ENCODE data around the gene OR1Q1. TPM values are rescaled to one million over a fixed set of nuclear protein-coding genes. Genes with fewer than 3 reads are reported as not detected.
A peak's percentile ranks its signal among the peaks of the same experiment; 100 is the strongest.
"Not testable (repeated sequence)": the region's sequence is repeated elsewhere in the genome, so short reads cannot be mapped to it uniquely, and the experiment has no call there.

OR1Q1 gene, protein sequence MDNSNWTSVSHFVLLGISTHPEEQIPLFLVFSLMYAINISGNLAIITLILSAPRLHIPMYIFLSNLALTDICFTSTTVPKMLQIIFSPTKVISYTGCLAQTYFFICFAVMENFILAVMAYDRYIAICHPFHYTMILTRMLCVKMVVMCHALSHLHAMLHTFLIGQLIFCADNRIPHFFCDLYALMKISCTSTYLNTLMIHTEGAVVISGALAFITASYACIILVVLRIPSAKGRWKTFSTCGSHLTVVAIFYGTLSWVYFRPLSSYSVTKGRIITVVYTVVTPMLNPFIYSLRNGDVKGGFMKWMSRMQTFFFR
- not detected in 2 replicates for total RNA-seq (2014; rRNA removed; shearing (Covaris generic))

- no peak for DNase-seq (ENCODE audit: low read depth)
These were observed at the start of gene OR1Q1 for GRCh38 chr9:122614362-122614761. OR1Q1 (plus strand) TSS chr9:122614738; CDS start chr9:122614738, 0 bp downstream.

DNA sequence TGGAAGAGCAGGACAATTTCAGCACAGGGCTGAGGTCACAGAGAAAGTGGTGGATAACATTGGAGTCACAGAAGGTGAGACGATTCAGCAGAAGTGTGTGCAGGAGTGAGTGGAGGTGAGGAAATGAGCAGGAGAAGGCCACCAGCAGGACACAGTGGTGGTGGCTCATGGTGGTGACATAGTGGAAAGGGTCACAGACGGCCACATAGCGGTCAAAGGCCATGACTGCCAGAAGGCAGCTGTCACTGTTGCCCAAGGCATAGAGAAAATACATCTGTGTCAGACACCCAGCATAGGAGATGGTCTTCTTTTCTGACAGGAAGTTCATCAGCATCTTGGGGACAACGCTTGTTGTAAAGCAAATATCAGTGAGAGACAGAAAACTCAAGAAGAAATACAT is 46.6 kb upstream of the OR1Q1 start:
- no peak for DNase-seq (ENCODE audit: low read depth)

DNA sequence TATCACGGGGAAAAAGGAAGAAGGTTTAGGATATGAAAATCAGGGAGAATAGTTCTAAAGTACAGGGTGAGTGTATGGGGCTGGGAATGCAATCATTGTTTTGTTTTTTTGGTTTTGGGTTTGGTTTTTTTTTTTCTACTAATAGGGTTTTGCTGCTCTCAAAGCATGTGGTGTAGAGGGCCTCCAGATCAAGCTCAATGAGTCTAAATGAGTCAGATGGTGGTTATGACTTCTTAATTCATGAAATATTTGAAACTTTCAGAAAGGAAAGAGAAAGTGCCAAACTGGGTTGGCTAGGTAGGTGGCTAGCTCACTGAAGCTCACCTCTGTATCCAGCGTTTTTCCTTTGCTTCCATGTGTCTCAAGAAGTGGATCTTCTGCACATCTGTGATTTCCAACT is 42.1 kb upstream of the OR1Q1 start:
- peak; percentile 18 for DNase-seq (ENCODE audit: low read depth)

GRCh38 chr9:122579874-122580273 is 34.7 kb upstream of the OR1Q1 start:
- no peak for DNase-seq (ENCODE audit: low read depth)

- peak; percentile 72 for DNase-seq (ENCODE audit: low read depth)
These were observed 34.2 kb upstream of the OR1Q1 start for GRCh38 chr9:122580360-122580759.

- DNase-seq (ENCODE audit: low read depth), result not testable (repeated sequence)
These were observed 31.3 kb upstream of the OR1Q1 start, which contains the start of gene OR1L8 for GRCh38 chr9:122583284-122583683. OR1L8 (minus strand) TSS chr9:122583384; CDS start chr9:122568477, 14,907 bp downstream.

DNA sequence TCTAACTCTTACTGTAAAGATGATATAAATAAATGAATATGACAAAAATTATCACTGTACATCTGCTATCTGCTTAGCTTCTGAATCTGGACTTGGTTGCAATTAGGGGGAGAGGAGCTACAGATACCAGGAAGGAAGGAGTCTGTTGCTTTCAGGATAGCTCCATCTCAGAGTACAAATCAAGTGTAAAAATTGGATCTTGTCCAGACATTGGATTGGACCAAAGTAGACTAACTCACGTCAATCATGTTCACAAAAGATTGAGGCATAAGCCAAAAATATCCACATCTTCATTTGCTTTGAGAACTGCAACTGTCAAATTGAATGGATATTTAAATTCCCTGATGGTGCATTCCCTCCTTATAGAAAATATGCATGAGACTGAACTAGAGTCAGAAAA is 8.8 kb upstream of the OR1Q1 start:
- no peak for DNase-seq (ENCODE audit: low read depth)

DNA sequence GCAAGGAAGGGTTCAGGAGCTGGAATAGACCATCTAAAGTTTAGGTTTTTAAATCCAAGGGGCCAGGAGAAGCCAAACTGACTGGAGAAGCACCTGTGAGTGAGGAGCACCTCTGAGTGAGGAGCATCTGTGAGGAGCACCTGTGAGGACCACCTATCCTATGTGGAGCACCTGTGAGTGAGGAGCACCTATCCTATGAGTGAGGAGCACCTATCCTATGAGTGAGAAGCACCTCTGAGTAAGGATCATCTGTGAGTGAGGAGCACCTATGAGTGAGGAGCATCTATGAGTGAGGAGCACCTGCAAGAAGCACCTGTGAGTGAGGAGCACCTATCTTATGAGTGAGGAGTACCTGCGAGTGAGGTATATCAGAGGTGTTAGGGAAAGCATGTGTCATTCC is 8.0 kb upstream of the OR1Q1 start:
- no peak for DNase-seq (ENCODE audit: low read depth)

DNA sequence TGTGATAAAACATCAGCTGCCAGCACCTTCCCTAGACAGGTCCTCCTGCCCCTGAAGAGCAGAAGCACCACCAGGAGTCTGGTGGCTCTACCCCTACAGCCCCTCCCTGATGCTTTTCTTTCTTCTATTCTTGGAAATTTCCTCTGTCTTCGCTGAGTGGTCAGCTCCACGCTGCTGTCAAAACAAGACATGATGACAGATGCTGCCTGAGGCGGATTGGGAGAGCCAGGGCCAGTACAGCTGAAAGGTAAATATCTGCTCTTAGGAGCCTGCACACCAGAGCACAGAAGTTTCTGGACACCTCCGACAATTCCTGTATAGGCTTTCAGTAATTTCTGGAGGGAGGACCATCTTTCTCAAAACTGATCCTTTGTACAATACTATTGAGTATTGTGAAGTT is 4.7 kb upstream of the OR1Q1 start:
- peak; percentile 15 for DNase-seq (ENCODE audit: low read depth)

GRCh38 chr9:122619996-122620395 is 5.5 kb downstream of the OR1Q1 start:
- no peak for DNase-seq (ENCODE audit: low read depth)

GRCh38 chr9:122642226-122642625 is 27.7 kb downstream of the OR1Q1 start:
- DNase-seq (ENCODE audit: low read depth), result peak; percentile 10

DNA sequence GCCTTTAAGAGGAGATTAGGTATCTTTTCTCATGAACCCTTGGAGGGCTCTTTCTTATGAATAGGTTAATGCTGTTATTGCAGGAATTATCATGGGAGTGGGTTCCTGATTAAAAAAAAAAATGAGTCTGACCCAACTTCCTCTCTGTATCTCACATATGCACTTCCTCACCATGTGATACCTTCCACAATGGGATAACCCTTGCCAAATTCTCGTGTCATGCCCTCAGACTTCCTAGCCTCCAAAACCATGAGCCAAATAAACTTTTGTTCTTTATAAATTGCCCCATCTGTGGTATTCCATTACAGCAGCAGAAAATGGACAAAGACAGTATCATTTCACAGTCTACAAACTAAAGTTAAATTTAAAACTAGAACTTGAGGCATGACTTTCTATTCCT is 41.8 kb downstream of the OR1Q1 start:
- DNase-seq (ENCODE audit: low read depth), result no peak

GRCh38 chr9:122657527-122657926 is 43.0 kb downstream of the OR1Q1 start, which contains the start of gene OR1B1:
OR1B1 (minus strand) TSS chr9:122657627.
- DNase-seq (ENCODE audit: low read depth), result no peak

- DNase-seq (ENCODE audit: low read depth), result no peak
These were observed 46.9 kb downstream of the OR1Q1 start, which contains the start of gene OR1L1 for GRCh38 chr9:122661416-122661815. OR1L1 (plus strand) TSS chr9:122661716; CDS start chr9:122661716, 0 bp downstream.

Other genes starting within 250 kb of the OR1Q1 start
- gene PTGS1, start 243.7 kb upstream of the OR1Q1 start, total RNA-seq (2014; rRNA removed; shearing (Covaris generic)), result 4.8 and 6.7 TPM in 2 replicates
- gene OR1J1, start 136.8 kb upstream of the OR1Q1 start, total RNA-seq (2014; rRNA removed; shearing (Covaris generic)), result not detected in 2 replicates
- gene OR1J2, start 103.9 kb upstream of the OR1Q1 start, total RNA-seq (2014; rRNA removed; shearing (Covaris generic)), result not detected in 2 replicates
- gene OR1J4, start 95.6 kb upstream of the OR1Q1 start, total RNA-seq (2014; rRNA removed; shearing (Covaris generic)), result 0.10 TPM in 1 of 2 replicates, not detected in the other
- gene OR1N1, start 87.4 kb upstream of the OR1Q1 start, total RNA-seq (2014; rRNA removed; shearing (Covaris generic)), result not detected in 2 replicates
- not detected in 2 replicates for gene OR1N2, start 61.6 kb upstream of the OR1Q1 start, total RNA-seq (2014; rRNA removed; shearing (Covaris generic))
- gene OR1L8, start 31.4 kb upstream of the OR1Q1 start, total RNA-seq (2014; rRNA removed; shearing (Covaris generic)), result 0.25 TPM in 1 of 2 replicates, not detected in the other
- gene OR1B1, start 42.9 kb downstream of the OR1Q1 start, total RNA-seq (2014; rRNA removed; shearing (Covaris generic)), result not detected in 2 replicates
- not detected in 2 replicates for gene OR1L1, start 47.0 kb downstream of the OR1Q1 start, total RNA-seq (2014; rRNA removed; shearing (Covaris generic))
- gene OR1L3, start 60.4 kb downstream of the OR1Q1 start, total RNA-seq (2014; rRNA removed; shearing (Covaris generic)), result not detected in 2 replicates
- gene OR1L4, start 109.3 kb downstream of the OR1Q1 start, total RNA-seq (2014; rRNA removed; shearing (Covaris generic)), result not detected in 2 replicates
- gene OR1L6, start 127.6 kb downstream of the OR1Q1 start, total RNA-seq (2014; rRNA removed; shearing (Covaris generic)), result not detected in 2 replicates
- gene OR5C1, start 174.2 kb downstream of the OR1Q1 start, total RNA-seq (2014; rRNA removed; shearing (Covaris generic)), result not detected in 2 replicates
- gene OR1K1, start 185.4 kb downstream of the OR1Q1 start, total RNA-seq (2014; rRNA removed; shearing (Covaris generic)), result not detected in 2 replicates
- 33.3 and 47.0 TPM in 2 replicates for gene PDCL, start 213.8 kb downstream of the OR1Q1 start, total RNA-seq (2014; rRNA removed; shearing (Covaris generic))

Measured in M059J (cell line).